DND-41 (cell line): Measurements from ENCODE around the gene TXNDC2.

Experiments
- EZH2 ChIP-seq: IDR thresholded peaks from 3 replicates; pipeline ENCODE4 v1.6.1; 2012; ENCODE audit warnings: borderline replicate concordance, low read depth, mild to moderate bottlenecking, moderate library complexity, low read length, inconsistent platforms; ENCODE audit not compliant: severe bottlenecking
- TF ChIP-seq, protein P1 (sequence below): IDR thresholded peaks from 2 replicates; pipeline ENCODE4 v1.5.1; 2012; ENCODE audit warnings: borderline replicate concordance, low read length, moderate library complexity, mild to moderate bottlenecking; ENCODE audit not compliant: poor library complexity, severe bottlenecking; ENCODE audit errors: extremely low read depth

DNA sequence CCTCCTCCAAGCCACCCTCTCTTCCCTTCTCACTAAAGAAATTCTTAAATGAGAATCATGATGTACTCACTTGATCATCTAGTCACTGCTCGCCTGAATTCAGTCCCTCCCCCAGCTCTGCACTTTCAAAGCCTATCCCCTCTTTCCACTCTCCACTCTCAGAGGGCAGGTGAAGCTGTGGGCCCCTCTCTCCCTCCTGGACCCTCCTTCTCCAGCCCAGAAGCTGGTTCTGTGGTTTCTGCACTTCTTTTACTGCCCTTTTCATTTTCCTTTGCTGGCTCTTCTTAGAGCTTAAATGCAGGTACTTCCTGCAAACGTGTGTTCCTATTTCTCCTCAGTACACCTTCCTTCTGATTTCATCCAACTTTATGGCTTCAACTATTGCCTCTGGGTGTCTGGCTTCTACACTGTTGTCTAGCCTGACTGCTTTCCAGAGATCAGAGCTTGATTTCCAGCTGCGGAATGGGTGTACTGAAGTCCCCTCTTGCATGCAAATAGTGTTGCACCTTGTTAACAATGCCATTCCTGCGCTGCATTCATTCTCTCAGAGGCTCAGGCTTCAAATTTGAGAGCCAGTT is 15.3 kb upstream of the TXNDC2 start:
- TF ChIP-seq, protein P1, sequence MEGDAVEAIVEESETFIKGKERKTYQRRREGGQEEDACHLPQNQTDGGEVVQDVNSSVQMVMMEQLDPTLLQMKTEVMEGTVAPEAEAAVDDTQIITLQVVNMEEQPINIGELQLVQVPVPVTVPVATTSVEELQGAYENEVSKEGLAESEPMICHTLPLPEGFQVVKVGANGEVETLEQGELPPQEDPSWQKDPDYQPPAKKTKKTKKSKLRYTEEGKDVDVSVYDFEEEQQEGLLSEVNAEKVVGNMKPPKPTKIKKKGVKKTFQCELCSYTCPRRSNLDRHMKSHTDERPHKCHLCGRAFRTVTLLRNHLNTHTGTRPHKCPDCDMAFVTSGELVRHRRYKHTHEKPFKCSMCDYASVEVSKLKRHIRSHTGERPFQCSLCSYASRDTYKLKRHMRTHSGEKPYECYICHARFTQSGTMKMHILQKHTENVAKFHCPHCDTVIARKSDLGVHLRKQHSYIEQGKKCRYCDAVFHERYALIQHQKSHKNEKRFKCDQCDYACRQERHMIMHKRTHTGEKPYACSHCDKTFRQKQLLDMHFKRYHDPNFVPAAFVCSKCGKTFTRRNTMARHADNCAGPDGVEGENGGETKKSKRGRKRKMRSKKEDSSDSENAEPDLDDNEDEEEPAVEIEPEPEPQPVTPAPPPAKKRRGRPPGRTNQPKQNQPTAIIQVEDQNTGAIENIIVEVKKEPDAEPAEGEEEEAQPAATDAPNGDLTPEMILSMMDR: no peak
- no peak for TF ChIP-seq EZH2
